Vagina (tissue), 2 donors: ENCODE results near the gene BLMH.

Source experiments
- POLR2A ChIP-seq, 2 donors: fragments of 450-650 bp; IDR thresholded peaks; one replicate each; pipeline ENCODE4 v1.6.1; 2017; ENCODE audit warnings: antibody characterized with exemption in 2 of 2, mild to moderate bottlenecking in 2 of 2, moderate library complexity in 2 of 2
- POLR2AphosphoS5 ChIP-seq, 2 donors: sonication (generic); formaldehyde crosslinking; IDR thresholded peaks; one replicate each; pipeline ENCODE4 v1.9.0; 2017; ENCODE audit warnings: antibody characterized with exemption in 2 of 2, mild to moderate bottlenecking in 2 of 2, low read depth in 1 of 2; ENCODE audit not compliant: insufficient read depth in 1 of 2
- TF ChIP-seq, protein P1 (sequence below), 3 experiments: fragments of 450-650 bp in 2 of 3; fragments of 200-600 bp in 1 of 3; sonication (generic) in 1 of 3; IDR thresholded peaks; one replicate each; pipeline ENCODE4 v1.5.1; 2017 to 2019; ENCODE audit warnings: antibody characterized with exemption in 3 of 3, mild to moderate bottlenecking in 2 of 3, moderate library complexity in 2 of 3

DNA sequence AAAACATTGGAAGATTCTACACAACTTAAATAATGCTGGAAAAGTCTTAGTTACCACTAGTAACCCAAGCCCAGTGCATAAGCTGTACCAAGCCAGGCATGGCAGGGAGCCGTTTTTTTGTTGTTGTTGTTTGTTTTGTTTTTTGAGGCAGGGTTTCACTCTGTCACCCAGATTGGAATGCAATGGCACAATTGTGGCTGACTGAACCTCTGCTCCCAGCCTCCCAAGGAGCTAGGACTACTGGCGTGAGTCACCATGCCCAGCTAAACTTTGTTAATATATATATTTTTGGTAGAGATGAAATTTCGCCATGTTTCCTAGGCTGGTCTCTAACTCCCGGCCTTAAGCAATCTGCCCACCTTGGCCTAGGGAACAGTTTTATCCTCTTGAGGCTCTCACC is 42.7 kb upstream of the BLMH start:
- TF ChIP-seq, protein P1, sequence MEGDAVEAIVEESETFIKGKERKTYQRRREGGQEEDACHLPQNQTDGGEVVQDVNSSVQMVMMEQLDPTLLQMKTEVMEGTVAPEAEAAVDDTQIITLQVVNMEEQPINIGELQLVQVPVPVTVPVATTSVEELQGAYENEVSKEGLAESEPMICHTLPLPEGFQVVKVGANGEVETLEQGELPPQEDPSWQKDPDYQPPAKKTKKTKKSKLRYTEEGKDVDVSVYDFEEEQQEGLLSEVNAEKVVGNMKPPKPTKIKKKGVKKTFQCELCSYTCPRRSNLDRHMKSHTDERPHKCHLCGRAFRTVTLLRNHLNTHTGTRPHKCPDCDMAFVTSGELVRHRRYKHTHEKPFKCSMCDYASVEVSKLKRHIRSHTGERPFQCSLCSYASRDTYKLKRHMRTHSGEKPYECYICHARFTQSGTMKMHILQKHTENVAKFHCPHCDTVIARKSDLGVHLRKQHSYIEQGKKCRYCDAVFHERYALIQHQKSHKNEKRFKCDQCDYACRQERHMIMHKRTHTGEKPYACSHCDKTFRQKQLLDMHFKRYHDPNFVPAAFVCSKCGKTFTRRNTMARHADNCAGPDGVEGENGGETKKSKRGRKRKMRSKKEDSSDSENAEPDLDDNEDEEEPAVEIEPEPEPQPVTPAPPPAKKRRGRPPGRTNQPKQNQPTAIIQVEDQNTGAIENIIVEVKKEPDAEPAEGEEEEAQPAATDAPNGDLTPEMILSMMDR (IDR thresholded peaks at IDR 0.05), result no peak
- TF ChIP-seq POLR2AphosphoS5 (IDR thresholded peaks at IDR 0.05; ENCODE audit: insufficient read depth in 1 of 2, low read depth in 1 of 2) (no peak), POLR2A (IDR thresholded peaks at IDR 0.05) (no peak)
